Neural cell (in vitro differentiated cells): Measurements from ENCODE around the gene SORL1-AS1.

Source experiments
- EP300 ChIP-seq: fragments of 450-650 bp; conservative IDR thresholded peaks from 2 replicates; pipeline ENCODE4 v1.6.1; 2014; ENCODE audit warnings: antibody characterized with exemption, mild to moderate bottlenecking, moderate library complexity; ENCODE audit not compliant: poor library complexity, severe bottlenecking
- EZH2 ChIP-seq: fragments of 200-600, 300-800 bp; shearing (Covaris generic), sonication (generic); IDR thresholded peaks from 2 replicates; pipeline ENCODE4 v1.6.1; 2014; ENCODE audit warnings: antibody characterized with exemption, low read length, borderline replicate concordance, mild to moderate bottlenecking; ENCODE audit not compliant: insufficient read depth, poor library complexity, severe bottlenecking
- MXI1 ChIP-seq: fragments of 450-650 bp; conservative IDR thresholded peaks from 2 replicates; pipeline ENCODE4 v1.6.1; 2014; ENCODE audit warnings: antibody characterized with exemption, mild to moderate bottlenecking; ENCODE audit not compliant: poor library complexity, severe bottlenecking
- POLR2AphosphoS5 ChIP-seq: IDR thresholded peaks from 2 replicates; pipeline ENCODE4 v1.6.1; 2012
- TF ChIP-seq, protein P1 (sequence below): fragments of 450-650 bp; IDR thresholded peaks from 2 replicates; pipeline ENCODE4 v1.5.1; 2014; ENCODE audit warnings: antibody characterized with exemption, mild to moderate bottlenecking, moderate library complexity; ENCODE audit not compliant: poor library complexity, severe bottlenecking
- TF ChIP-seq, protein P2 (sequence below): IDR thresholded peaks from 2 replicates; pipeline ENCODE4 v1.6.1; 2012; ENCODE audit warnings: borderline replicate concordance

GRCh38 chr11:121471167-121471566 is 18.4 kb upstream of the SORL1-AS1 start:
- TF ChIP-seq EZH2 (no peak), EP300 (no peak), MXI1 (no peak), POLR2AphosphoS5 (no peak)
- TF ChIP-seq, protein P1, sequence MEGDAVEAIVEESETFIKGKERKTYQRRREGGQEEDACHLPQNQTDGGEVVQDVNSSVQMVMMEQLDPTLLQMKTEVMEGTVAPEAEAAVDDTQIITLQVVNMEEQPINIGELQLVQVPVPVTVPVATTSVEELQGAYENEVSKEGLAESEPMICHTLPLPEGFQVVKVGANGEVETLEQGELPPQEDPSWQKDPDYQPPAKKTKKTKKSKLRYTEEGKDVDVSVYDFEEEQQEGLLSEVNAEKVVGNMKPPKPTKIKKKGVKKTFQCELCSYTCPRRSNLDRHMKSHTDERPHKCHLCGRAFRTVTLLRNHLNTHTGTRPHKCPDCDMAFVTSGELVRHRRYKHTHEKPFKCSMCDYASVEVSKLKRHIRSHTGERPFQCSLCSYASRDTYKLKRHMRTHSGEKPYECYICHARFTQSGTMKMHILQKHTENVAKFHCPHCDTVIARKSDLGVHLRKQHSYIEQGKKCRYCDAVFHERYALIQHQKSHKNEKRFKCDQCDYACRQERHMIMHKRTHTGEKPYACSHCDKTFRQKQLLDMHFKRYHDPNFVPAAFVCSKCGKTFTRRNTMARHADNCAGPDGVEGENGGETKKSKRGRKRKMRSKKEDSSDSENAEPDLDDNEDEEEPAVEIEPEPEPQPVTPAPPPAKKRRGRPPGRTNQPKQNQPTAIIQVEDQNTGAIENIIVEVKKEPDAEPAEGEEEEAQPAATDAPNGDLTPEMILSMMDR: no peak
- TF ChIP-seq, protein P2, sequence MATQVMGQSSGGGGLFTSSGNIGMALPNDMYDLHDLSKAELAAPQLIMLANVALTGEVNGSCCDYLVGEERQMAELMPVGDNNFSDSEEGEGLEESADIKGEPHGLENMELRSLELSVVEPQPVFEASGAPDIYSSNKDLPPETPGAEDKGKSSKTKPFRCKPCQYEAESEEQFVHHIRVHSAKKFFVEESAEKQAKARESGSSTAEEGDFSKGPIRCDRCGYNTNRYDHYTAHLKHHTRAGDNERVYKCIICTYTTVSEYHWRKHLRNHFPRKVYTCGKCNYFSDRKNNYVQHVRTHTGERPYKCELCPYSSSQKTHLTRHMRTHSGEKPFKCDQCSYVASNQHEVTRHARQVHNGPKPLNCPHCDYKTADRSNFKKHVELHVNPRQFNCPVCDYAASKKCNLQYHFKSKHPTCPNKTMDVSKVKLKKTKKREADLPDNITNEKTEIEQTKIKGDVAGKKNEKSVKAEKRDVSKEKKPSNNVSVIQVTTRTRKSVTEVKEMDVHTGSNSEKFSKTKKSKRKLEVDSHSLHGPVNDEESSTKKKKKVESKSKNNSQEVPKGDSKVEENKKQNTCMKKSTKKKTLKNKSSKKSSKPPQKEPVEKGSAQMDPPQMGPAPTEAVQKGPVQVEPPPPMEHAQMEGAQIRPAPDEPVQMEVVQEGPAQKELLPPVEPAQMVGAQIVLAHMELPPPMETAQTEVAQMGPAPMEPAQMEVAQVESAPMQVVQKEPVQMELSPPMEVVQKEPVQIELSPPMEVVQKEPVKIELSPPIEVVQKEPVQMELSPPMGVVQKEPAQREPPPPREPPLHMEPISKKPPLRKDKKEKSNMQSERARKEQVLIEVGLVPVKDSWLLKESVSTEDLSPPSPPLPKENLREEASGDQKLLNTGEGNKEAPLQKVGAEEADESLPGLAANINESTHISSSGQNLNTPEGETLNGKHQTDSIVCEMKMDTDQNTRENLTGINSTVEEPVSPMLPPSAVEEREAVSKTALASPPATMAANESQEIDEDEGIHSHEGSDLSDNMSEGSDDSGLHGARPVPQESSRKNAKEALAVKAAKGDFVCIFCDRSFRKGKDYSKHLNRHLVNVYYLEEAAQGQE: no peak
